EH (cell line): Measurements from ENCODE around the gene FAM193A.
"Not testable (repeated sequence)": the region's sequence is repeated elsewhere in the genome, so short reads cannot be mapped to it uniquely, and the experiment has no call there.

Experiments used
- DNase-seq: peaks from one replicate; pipeline ENCODE4 v3.0.0-alpha.2; 2015; ENCODE audit warnings: low read depth

FAM193A gene

DNA sequence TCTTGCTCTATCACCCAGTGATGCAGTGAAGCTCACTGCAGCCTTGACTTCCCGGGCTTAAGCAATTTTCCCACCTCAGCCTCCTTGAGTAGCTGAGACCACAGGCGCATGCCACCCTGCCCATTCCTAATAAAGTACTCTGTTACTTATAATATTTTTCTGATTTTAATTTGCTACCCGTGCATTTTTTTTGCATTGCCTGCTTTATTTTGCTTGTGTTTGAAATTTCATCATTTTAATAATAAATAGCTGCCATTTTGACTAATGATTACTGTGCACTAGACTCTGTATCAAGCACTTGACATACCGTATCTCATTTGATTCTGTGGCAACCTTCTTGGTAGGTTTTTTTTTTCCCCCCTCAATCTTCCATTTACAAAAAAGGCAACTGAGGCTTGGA is 41.7 kb downstream of the FAM193A start:
- no peak for DNase-seq

DNA sequence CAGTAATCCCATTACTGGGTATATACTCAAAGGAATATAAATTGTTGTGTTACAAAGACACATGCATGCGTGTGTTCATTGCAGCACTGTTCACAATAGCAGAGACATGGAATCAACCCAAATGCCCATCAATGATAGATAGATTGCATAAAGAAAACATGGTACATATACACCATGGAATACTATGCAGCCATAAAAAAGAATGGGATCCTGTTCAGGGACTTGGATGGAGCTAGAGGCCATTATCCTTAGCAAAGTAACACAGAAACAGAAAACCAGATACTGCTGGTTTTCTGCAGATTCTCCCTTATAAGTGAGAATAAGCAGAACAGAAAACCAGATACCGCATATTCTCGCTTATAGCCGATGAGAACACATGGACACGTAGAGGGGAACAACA is 43.5 kb downstream of the FAM193A start:
- DNase-seq: no peak

DNA sequence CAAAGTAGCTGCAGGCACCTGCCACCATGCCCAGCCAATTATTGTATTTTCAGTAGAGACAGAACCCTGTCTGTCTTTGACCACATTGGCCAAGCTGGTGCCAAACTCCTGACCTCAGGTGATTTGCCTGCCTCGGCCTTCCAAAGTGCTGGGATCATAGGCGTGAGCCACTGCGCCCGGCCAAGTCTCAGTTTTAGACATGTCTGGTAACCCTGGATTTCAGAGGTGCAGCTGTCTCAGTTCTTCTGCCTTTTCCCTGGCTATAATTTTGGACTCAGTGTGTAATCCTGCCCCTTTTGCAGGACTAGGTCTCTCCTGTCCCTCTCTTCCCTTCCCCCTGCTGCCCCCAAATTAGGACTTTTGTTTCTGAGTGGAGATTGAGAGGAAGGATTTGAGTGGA is 46.6 kb downstream of the FAM193A start:
- DNase-seq: no peak

DNA sequence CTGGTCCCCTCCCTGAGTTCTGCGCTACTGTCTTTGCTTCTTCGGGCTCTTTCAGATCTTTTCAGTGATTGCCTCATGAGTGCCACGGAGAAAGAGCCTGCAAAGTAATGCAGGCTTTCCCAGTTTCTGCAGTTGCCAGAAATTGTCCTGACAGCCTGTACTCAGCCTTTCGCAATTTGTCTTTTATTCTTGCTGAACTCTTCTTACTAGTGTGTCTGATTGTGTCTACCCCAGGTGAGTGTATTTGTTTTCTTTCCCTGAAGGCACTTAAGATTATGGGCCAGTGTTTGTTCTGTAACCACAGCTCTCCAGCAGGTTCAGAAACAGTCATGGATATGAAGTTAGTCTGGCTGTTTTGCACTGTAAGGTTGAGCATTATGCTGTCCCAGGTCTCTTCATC is 47.1 kb downstream of the FAM193A start:
- DNase-seq: peak; percentile 27

GRCh38 chr4:2586502-2586901 is 50.1 kb downstream of the FAM193A start:
- no peak for DNase-seq

DNA sequence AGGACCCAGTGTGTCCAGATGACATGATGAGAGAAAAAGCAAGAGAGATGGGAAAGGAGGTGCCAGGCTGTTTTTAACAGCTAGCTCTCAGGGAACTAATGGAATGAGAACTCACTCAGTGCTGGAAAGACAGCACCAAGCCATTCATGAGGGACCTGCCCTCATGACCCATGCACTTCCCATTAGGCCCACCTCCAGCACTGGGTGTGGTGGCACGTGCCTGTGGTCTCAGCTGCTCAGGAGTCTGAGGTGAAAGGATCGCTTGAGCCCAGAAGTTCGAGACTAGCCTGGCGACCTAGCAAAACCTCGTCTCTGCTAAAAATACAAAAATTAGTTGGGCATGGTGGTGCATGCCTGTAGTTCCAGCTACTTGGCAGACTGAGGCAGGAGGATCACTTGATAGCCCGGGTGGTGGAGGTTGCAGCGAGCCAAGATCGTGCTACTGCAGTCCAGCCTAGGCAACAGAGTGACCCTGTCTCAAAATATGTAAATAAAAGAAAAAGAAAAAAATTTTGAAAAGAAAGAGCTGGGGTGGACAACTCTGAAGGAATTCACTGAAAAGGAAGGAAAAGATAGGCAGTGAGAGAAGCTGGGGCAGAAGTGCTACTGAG is 50.9 kb downstream of the FAM193A start:
- no peak for DNase-seq

- no peak for DNase-seq
Measured at GRCh38 chr4:2588259-2588658, 51.8 kb downstream of the FAM193A start.

- peak; percentile 32 for DNase-seq
Measured at GRCh38 chr4:2591189-2591588, 54.7 kb downstream of the FAM193A start.

- not testable (repeated sequence) for DNase-seq
Measured at GRCh38 chr4:2592014-2592413, 55.6 kb downstream of the FAM193A start.

DNA sequence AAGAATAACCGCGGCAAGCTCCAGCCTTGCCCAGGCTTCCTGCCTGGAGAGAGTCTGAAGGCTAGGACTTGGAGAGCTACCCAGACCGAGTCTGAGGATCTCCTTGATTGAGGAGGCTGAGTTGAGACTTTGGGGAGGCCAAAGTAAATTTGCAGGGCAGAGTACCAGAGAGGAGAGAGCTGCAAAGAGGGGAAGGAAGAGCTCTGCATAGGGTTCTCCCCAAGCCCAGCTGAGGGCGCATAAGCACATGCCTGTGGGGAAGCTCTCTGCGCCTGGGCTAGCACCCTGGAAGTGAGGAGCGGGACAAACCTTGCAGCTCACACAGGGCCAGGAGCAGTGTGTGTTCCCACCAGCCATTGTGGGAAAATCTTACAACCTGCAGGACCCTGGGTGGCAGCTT is 56.1 kb downstream of the FAM193A start:
- DNase-seq: no peak

GRCh38 chr4:2593003-2593402 is 56.6 kb downstream of the FAM193A start:
- no peak for DNase-seq

DNA sequence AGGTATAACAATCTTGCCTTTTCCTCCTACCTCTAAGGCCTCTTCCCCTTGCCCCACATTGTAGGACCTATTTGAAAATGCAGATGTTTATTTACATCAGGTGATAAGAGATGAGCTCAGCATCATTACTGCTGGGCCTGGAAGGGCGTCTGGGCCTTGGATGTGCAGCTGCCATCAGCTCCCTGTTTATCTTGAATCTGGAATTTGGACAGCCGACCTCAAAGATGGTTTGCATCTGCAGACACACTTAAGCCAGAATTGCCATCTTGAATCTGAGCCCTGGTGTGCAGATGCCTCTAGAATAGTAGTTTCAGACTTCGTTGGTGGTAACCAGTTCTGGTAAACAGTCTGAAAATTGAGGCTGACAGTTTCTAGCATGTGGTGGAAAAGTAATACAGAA is 59.0 kb downstream of the FAM193A start:
- no peak for DNase-seq

DNA sequence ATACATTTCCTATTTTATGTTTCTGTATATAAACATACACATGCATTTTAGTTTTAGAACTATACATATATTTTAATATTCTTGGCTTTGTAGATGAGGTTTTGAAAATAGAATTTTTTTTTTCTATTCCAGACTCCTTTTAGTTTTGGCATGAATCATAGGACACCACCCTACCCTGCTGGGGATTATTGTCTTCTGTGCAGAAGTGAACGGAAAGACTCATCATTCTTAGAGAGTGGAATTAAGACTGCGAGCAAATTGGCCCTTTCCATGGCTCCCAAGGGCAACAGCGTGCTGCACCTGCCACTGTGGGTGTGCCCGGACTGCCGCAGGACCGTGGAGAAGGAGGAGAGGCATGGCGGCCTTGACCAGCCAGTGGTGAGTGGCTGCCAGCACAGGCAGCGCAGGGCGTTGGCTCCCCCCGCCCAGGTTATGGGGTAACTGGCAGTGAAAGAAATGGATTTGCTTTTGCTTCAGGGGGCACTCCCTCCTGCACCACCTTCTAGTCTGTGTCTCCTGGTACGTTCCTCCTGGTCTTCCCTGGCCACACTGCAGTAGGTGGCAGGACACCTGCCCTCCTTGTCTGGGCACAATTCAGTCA is 59.6 kb downstream of the FAM193A start:
- no peak for DNase-seq

GRCh38 chr4:2596611-2597010 is 60.2 kb downstream of the FAM193A start:
- no peak for DNase-seq

DNA sequence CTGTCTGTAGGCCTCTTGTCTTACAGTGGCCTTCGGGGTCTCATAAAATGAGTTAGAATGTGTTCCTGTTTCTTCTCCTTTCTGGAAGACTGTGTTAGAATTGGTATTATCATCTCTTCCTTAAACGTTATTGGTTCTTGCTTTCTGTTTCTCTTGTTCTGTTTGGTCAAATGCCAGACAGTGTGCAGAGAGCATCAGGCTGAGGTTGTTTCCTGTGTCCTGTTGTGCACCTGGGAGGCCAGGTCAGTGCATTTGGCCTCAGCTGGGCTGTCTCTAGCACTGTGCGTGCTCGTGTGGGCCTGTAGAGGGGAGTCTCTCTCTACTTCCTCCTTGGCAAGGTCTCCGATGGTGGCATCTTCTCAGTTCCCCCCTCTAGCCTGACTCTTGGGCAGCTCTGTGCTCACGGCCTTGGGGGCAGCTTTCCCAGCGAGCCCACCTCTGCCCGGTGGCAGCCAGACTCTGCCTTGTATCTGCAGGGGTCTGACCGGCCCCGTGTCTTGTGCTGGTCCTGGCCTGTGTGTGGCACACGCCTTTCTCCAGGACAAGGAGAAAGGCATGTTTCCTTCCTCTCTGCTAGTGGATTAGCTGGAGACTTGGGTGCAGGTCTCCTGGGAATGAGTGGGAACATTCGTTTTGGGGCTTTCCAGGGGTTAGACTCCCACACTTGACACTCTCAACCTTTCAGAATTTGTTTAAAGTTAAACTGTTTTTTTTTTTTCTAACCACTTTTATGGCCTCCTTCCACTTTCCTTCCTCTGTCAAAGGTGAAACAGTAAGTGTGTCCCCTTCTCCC is 62.3 kb downstream of the FAM193A start:
- no peak for DNase-seq

- no peak for DNase-seq
Measured at GRCh38 chr4:2599304-2599654, 62.8 kb downstream of the FAM193A start.

DNA sequence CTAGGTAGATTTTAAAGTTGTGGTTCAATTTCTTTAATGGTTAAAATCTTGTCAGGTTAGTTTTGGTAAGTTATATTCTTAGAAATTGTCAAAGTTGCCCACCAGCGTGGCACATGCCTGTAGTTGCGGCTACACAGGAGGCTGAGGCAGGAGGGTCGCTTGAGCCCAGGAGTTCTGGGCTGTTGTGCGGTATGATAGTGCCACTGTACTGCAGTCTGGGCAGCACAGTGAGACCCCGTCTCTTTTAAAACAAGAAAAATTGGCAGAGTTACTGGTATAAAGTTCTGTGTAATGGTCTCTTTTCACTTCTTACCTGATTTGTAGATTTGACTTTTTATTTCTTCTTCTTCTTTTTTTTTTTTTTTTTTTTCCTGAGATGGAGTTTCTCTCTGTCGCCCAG is 64.4 kb downstream of the FAM193A start:
- DNase-seq: no peak

DNA sequence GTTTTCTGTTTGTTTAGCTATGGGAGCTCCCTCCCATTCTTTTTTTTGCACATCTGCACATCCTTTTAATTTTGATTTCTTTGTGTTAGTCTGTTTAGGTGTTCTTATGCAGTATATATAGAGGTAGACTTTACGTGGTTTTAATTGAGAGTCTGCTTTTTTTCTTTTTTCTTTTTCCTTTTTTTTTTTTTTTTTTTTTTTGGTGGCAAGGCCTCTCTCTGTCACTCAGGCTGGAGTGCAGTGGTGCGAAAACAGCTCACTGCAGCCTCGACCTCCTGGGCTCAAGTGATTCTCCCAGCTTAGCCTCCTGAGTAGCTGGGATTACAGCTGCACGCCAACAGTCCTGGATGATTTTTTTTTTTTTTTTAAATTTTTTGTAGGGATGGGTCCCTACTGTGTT is 68.2 kb downstream of the FAM193A start:
- DNase-seq: no peak

- no peak for DNase-seq
Measured at GRCh38 chr4:2606960-2607506, 70.6 kb downstream of the FAM193A start.

DNA sequence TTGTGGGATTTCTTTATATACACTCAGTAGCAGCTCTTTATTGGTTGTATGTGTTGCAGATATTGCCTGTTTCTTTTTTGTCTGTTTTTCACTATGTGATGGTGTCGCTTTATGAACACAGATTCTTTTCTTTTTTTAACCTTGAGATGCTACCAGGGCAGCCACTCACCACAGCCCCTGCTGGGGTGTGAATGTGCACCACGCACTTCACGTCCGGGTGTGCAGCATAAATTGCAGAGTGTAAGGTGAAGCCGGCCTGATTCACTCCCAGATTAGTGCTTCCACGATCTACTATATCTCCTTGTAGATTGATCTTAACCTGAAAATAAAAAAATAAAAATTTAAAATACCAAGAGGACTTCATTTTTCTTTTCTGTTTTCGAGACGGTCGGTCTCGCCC is 71.4 kb downstream of the FAM193A start:
- no peak for DNase-seq

DNA sequence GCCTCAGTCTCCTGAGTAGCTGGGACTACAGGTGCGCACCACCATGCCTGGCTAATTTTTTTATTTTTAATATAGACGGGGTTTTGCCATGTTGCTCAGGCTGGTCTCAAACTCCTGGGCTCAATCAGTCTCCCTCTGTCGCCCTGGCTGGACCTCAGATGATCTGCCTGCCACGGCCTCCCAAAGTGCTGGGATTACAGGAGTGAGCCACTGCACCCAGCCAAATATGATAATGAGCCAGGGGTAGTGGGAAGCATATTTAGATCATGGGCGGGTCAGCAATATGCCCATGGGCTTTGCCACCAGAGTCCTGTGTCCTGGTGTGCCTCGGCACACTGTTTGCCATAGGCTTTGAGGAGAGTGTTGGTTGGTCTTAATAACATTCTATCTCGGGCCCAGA is 71.8 kb downstream of the FAM193A start:
- no peak for DNase-seq

- no peak for DNase-seq
Measured at GRCh38 chr4:2615821-2616220, 79.4 kb downstream of the FAM193A start.

- no peak for DNase-seq
Measured at GRCh38 chr4:2617955-2618354, 81.5 kb downstream of the FAM193A start.
